AG04450 (cell line): ENCODE results near the gene NHSL2. TPM values are rescaled to one million over a fixed set of nuclear protein-coding genes. Genes with fewer than 3 reads are reported as not detected.

Source experiments
- CTCF ChIA-PET: fragments of 300-600, 350-600 bp; formaldehyde crosslinking; extraction: SDS; loops from one replicate; lab custom pipeline; 2022; ENCODE audit warnings: antibody characterized with exemption, inconsistent platforms; lab: Charles Lee
- POLR2A ChIA-PET: fragments of 350-600 bp; formaldehyde crosslinking; extraction: SDS; loops from one replicate; lab custom pipeline; 2021; ENCODE audit warnings: antibody characterized with exemption, inconsistent platforms; lab: Yijun Ruan, JAX
- DNase-seq: peaks from one replicate; pipeline ENCODE4 v3.0.0-alpha.2; 2011; ENCODE audit warnings: low read depth, low spot score
- H3K27ac ChIP-seq: one replicate; pipeline ENCODE4 v1.5.1; 2012; ENCODE audit warnings: low read depth, low read length, control low read depth
- H3K27me3 ChIP-seq: one replicate; pipeline ENCODE4 v1.6.0; 2012; ENCODE audit warnings: low read length; ENCODE audit not compliant: control insufficient read depth, insufficient read depth
- H3K4me3 ChIP-seq: 2 replicates; pipeline ENCODE4 v1.5.1; 2011; ENCODE audit warnings: mild to moderate bottlenecking, low read depth, low read length, control low read depth
- H3K9me3 ChIP-seq: 2 replicates; pipeline ENCODE4 v1.5.1; 2012; ENCODE audit warnings: low read length; ENCODE audit not compliant: control insufficient read depth, insufficient read depth
- polyA plus RNA-seq: library from polyadenylated mRNA; depleted of rRNA; stranded (reverse); fragments of >200 nt; gene quantifications from 2 replicates; pipeline ENCODE4 v1.2.3, GENCODE V29; 2011
- TF ChIP-seq, protein P1 (sequence below): IDR thresholded peaks from 2 replicates; pipeline ENCODE4 v1.5.1; 2011; ENCODE audit warnings: low read depth, low read length, control low read depth, inconsistent platforms

The NHSL2 gene
- polyA plus RNA-seq, 1 experiment: 3.0 TPM

DNA sequence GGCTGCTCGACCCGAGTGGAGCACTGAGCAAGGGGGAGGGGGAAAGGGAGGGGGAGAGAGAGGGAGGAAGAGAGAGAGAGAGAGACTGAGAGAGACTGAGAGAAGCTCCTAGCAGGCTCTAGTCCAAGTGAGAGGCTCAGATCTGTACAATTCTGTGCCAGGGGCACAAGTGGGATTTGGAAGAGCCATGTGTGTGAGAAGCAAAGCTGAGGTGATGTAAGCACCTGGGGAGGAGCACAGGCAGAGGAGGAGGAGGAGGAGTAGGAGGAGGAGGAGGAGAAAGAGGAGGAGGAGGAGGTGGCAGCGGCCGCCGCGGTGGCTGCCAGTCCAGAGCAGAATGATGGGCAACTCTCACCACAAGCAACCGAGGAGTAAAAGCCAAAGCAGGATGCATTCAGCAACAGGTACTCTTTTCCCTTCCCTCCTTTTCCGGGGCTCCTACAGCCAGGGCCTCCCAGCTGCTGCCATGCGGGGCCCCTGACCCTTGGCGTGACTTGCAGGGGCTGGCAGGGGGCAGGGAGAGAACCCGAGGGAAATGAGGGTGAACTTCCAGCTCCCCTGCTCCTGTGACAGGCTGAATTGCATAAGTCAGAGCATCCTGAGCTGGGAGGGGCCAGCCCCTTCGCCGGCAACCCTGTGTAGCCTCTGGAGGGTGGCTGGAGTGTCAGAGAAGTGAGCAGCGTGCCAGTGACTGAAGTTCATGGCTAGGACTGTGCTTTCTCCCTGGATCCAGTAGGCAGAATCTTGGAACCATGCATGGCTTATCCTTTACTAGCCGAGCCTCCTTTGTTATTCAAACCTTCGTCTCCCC, 158.9 kb downstream of the NHSL2 start:
- no peak for DNase-seq
- Histone ChIP-seq H3K27ac (no peak overlapping the region), H3K4me3 (no peak overlapping the region), H3K27me3 (peaks cover 9% of the 10 kb centered on the region), H3K9me3 (no peaks in the 10 kb centered on the region)
- ChIA-PET POLR2A (no interaction called here), CTCF (no interaction called here)
- TF ChIP-seq, protein P1, sequence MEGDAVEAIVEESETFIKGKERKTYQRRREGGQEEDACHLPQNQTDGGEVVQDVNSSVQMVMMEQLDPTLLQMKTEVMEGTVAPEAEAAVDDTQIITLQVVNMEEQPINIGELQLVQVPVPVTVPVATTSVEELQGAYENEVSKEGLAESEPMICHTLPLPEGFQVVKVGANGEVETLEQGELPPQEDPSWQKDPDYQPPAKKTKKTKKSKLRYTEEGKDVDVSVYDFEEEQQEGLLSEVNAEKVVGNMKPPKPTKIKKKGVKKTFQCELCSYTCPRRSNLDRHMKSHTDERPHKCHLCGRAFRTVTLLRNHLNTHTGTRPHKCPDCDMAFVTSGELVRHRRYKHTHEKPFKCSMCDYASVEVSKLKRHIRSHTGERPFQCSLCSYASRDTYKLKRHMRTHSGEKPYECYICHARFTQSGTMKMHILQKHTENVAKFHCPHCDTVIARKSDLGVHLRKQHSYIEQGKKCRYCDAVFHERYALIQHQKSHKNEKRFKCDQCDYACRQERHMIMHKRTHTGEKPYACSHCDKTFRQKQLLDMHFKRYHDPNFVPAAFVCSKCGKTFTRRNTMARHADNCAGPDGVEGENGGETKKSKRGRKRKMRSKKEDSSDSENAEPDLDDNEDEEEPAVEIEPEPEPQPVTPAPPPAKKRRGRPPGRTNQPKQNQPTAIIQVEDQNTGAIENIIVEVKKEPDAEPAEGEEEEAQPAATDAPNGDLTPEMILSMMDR: no peak

DNA sequence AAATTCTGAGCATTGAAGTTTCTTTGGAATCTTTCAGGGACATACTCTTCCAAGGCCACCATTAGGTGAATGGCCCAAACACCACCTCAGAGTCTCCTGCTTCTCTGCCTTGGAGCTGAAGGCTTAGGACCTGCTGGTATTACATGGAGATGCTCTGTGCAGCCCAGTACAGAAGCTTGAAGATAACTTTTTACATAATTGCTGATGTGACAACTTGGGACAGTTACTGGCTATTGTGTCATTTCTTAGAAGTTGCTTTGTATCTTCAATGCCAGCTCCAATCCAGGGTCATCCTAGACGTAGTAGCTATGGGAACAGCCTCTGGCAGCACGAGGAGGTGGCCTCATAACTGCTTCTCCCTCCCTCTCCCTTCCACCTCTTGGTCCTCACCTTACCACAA, 160.6 kb downstream of the NHSL2 start:
- H3K27me3 ChIP-seq: peaks cover 9% of the 10 kb centered on the region
- CTCF ChIA-PET: no interaction called here

GRCh38 chrX:72073633-72074032, 163.0 kb downstream of the NHSL2 start:
- TF ChIP-seq, protein P1: no peak
- no peak for DNase-seq
- ChIA-PET CTCF (no interaction called here), POLR2A (no interaction called here)
- Histone ChIP-seq H3K27ac (no peak overlapping the region), H3K27me3 (peaks cover 6% of the 10 kb centered on the region), H3K9me3 (no peaks in the 10 kb centered on the region), H3K4me3 (no peak overlapping the region)

More for the DNA sequence above, 160.6 kb downstream of the NHSL2 start:
- H3K27ac ChIP-seq: no peak overlapping the region
- POLR2A ChIA-PET: no interaction called here
- H3K4me3 ChIP-seq: no peak overlapping the region
- H3K9me3 ChIP-seq: no peaks in the 10 kb centered on the region
- TF ChIP-seq, protein P1: no peak
- DNase-seq: no peak

DNA sequence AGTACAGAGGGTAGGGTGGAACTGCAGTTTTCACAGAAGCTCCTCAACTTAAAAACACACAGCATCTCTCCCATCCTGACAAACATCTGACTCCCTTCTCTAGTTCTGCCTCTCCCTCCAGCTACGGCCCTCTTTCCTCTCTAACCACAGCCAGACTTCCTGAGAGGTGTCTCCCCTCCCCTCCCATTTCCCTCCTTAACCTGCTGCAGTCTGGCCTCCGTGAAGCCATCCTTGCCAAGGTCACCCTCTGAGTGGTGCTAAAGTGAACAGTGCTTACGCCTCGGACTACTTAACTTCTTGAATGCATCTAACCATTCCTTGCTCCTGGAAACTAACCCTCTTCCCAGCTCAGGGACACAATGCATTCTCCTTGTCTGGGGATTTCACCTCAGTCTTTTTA, 167.8 kb downstream of the NHSL2 start:
- TF ChIP-seq, protein P1: no peak
- no peak overlapping the region for H3K4me3 ChIP-seq
- H3K27me3 ChIP-seq: no peaks in the 10 kb centered on the region
- POLR2A ChIA-PET: no interaction called here
- H3K27ac ChIP-seq: no peak overlapping the region
- no peak for DNase-seq
- H3K9me3 ChIP-seq: no peaks in the 10 kb centered on the region
- CTCF ChIA-PET: no interaction called here

DNA sequence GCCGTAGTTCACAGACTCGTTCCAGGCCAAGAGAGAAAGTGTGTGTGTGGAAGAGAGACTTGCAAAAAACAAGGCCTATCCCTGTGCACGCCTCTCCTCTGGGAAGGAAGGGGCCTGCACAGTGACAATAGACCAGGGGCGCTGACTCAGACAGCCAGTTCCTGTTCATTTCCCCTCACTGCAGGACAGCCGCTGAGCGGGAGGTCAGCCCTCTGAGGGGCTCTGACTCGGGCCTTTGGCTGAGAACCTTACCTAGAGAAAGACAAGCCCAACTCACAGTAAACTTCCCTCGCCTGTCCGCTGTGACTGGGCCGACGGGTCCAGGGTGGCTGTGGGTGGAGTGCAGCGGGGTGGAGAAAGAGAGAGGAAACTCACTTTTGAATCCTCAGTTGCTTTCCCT, 169.0 kb downstream of the NHSL2 start:
- Histone ChIP-seq H3K27me3 (no peaks in the 10 kb centered on the region), H3K9me3 (no peaks in the 10 kb centered on the region), H3K4me3 (no peak overlapping the region), H3K27ac (no peak overlapping the region)
- ChIA-PET POLR2A (no interaction called here), CTCF (no interaction called here)
- no peak for DNase-seq
- TF ChIP-seq, protein P1: no peak
